SW 1271 (cell line): Measurements from ENCODE around the gene NCBP1.
"Not testable (repeated sequence)": the region's sequence is repeated elsewhere in the genome, so short reads cannot be mapped to it uniquely, and the experiment has no call there.

ENCODE experiments used
- DNase-seq, 2 experiments: peaks; one replicate each; lab custom pipeline; 2025; lab: John Stamatoyannopoulos, UW

The NCBP1 gene

DNA sequence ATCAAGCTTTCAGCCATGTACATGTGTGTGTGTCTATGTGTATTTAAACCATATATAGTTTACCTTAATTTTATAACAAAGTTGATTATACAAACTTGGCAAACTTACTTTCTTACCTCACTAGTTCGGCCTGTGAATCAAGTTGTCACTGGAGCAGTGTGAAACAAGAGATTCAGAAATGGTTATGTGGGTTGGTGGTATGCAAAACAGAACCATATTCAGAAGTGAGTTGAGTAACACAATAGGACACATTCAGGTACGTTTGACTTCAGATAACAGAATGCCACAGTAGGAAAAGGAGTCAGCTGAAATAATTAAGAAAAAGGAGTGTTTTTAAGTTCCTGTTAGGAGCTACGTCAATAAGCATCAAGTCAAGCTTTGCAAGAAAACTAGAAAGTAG is 42.0 kb downstream of the NCBP1 start:
- DNase-seq = no peak

DNA sequence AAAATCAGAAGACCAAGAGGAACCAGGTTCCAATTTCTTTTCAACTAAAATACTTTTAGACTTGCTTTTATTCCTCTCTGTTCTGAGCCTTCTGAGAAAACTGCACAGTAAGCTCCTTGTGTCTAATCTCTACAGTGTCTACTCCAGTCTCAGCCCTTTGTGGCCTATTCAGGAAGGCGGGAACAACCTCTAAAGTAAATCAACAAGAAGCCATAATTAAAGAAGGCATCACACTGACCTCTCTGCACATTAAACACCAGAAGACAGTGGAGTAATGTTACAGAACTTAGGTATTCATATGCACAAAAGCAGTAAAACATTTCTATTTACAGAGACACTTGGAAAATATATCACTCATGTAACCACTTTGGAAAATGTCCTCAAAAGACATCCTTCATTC is 48.6 kb downstream of the NCBP1 start:
- no peak for DNase-seq

DNA sequence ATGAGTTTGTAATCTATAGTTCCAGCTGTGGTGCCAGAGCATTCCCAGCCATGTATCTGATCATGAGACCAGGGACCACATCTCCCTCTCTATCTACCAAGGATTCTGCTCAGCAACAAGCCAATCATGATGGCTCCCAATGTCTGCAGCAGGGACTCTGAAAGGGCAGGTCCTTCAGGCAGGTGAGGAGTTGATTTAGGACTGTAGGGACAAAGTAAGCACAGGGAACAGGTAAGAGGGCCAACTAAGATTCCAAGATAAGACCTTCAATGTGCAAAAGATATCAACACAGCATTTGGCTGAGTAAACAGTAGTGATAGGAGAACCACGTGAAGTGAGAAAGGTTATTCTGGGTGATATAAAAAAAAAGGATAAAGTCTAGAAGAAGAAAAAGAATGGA is 55.0 kb downstream of the NCBP1 start:
- no peak for DNase-seq

DNA sequence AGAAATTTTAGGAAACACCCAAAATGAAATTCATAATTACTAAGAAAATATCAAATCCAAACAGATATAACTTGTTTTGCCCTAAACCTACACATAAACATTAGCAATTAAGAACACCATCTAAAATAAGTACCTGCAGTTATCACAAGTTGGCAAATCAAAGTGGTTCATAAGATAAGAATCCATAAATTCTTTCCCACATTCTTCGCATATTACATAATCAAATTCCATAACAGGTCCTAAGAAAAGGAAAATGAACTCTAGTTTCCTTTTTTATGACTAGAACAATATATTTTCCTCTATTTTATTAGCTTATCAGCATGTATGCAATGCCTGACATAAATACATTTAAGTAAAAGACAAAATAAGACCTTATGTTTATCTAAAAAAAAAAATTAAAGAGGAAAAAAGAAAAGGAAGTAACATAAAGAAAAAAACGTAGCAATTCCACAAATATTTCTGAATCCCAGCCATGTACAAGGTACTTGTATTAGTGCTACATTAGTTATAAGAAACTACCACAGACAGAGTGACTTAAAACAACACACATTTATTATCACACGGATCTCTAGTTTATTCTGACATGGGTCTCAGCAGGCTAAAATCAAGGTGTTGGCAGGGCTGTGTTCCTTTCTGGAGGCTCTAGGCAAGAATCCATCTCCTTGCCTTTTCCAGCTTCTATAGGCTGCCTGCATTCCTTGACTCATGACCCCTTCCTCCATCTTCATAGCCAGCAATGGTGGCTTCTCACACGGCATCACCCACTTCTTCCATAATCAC is 56.0 kb downstream of the NCBP1 start:
- DNase-seq = peak; percentile 34 to 75

DNA sequence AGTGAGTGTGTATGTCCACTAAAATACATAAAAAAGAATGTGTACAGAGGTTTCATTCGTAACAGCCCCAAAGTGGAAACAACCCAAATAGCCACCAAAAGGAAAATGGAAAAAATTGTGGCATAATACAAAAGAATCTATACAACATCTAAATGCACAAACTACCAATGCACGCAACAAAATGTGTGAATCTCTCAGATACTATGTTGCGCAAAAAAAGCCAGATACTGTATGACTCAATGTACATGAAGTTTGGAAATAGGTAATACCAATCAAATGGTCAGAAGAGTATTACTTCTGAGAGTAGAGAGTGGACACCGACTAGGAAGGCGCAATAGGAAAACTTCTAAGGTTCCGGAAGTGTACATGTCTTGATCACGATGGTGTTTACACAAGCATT is 61.1 kb downstream of the NCBP1 start:
- DNase-seq = no peak

DNA sequence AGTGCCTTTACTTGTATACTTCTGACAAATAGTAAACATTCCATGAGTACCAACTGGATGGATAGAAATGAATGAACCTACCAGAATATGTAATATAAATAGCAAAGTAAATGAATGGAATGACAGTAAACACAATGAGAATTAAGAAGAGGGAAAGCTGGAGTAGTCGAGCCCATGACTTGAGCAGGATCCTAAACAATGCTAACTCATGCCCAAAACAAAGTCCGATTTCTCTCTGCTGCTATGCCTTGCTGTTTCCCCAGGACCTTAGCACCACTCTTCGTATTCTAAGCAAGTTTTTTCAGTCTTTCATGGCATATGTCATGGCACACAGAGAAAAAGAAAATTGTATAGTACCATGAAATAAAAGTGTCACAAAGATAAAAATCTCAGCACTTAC is 61.8 kb downstream of the NCBP1 start:
- DNase-seq = no peak

DNA sequence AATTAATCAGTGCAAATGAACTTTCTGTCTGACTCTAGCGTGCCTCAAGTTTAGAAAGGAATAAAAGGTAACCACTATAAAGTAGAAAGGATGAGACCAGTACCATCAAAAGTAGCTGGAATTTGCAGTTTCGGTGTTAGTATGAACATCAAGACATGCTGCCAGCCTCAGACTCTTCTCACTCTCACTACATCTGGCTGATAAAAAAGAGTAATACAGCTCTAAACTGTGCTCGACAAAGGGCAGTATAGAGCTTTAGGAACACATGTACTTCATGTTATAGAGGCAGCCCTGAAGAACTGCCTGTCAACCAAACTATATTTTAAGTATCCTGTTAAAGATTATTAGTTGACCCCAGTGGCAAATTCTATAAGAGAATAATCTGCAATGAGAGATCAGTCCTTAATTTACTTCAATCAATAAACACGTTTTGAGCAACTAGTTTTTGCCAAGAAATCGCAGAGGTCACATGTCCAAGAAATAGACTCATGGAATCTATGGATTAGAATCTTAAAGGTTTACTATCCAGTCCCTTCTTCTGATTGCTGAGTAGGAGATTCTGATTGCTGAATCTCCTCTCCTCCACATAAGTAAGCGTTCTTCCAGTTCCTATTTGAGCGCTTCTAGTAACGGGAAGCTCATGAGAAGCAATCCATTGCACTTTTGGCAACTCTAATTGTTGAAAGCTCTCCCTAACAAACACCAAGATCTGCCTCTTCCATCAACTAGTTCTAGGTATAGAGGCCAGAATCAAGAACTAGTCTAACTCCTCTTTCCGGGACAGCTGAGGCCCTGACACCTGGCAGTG is 62.6 kb downstream of the NCBP1 start:
- peak in 1 of 2 experiments; percentile 43 for DNase-seq

DNA sequence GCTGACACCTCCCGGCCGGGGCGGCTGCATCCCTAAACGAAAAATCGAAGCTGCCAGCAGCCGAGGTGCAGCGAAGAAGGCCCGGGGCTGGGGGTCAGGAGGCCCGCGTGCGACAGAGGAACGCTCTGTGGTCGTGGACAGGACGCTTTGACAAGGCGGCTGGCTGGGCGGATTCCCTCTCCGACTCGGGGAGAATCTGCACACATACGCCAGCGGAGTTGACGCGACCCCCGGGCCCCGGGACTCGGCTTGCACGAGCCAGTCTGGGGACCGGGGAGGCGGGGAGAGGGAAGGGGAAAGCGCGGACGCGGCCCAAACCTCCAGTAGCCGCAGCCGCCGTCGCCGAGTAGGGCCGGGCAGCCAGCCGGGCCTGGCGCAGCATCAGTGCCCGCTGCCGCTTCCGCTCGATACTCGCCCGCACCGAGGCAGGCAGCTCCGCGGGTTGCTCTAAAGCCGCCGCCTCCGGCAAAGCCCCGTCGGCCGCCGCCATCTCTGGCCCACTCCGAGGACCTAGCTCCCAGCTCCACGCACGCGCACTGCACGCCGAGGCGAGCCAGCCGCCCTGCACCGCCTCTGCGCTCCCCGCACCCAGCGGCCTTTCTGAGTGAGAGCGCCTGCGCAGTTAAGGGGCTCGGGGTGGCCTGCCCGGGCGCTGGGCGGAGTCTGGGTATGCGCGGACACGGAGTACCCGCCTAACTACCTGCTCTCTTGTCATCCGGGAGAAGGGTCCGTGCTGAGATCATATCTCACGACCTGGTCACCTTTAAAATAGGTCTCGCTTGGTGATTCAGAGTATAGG is 63.4 kb downstream of the NCBP1 start, which contains the start of gene XPA:
TSS of gene XPA (minus strand) at position 538 of the 799 bp plus-strand sequence. CDS start at position 490, 48 bp downstream.
- peak; percentile 88 to 96 for DNase-seq

DNA sequence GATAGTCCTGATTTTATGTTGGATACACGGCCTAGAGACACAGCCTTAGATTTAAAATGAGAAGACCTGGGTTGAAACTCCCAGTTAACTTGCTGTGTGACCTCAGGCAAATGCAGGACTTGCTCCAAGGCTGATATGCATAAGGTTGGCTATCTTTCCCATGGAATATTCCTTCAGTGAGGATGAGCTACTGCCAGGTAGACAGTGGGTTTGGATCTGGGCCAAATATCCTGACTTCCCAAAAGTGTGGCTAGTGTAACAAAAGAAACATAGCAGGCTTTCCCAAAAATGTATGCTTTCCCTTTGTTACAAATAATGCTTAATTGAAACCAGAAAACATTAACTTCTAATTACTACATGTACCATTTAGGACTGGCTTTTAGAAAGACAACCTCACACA is 64.2 kb downstream of the NCBP1 start:
- DNase-seq = no peak

DNA sequence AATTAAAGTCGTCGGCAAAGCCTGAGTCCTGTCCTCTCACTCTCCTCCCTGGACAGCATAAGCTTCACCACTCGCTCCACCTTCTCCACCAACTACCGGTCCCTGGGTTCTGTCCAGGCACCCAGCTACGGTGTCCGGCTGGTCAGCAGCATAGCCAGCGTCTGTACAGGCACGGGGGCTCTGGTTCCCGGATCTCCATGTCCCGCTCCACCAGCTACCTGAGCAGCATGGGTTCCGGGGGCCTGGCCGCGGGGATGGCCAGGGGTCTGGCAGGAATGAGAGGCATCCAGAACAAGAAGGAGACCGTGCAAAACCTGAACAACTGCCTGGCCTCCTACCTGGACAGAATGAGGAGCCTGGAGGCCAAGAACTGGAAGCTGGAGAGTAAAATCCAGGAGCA is 65.2 kb downstream of the NCBP1 start:
- no peak for DNase-seq

DNA sequence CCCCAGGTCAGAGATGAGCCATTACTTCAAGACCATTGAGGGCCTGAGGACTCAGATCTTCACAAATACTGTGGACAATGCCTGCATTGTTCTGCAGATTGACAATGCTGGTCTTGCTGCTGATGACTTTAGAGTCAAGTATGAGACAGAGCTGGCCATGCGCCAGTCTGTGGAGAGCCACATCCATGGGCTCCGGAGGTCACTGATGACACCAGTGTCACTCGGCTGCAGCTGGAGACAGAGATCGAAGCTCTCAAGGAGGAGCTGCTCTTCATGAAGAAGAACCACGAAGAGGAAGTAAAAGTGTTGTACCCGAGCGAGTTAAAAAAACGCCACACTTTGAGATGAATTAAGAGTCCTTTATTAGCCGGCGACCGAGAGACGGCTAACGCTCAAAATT is 65.7 kb downstream of the NCBP1 start:
- not testable (repeated sequence) for DNase-seq

DNA sequence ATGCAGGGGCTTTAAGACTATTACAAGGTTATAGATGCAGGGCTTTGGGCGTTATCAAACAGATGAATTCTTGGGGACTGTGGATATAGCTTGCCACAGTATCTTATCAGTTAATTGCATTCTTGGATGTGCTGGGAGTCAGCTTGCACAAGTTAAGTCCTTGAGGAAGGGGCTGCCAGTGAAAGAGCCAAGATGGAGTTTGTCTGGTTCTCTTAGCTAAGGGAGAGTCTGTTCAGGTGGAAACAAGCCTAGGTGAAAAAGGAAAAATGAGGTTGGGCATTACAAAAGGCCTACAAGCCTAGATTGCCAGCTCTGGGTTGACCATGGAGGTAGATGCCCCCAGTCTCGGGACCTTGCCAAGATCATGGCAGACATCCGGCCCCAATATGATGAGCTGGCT is 66.2 kb downstream of the NCBP1 start:
- not testable (repeated sequence) for DNase-seq

DNA sequence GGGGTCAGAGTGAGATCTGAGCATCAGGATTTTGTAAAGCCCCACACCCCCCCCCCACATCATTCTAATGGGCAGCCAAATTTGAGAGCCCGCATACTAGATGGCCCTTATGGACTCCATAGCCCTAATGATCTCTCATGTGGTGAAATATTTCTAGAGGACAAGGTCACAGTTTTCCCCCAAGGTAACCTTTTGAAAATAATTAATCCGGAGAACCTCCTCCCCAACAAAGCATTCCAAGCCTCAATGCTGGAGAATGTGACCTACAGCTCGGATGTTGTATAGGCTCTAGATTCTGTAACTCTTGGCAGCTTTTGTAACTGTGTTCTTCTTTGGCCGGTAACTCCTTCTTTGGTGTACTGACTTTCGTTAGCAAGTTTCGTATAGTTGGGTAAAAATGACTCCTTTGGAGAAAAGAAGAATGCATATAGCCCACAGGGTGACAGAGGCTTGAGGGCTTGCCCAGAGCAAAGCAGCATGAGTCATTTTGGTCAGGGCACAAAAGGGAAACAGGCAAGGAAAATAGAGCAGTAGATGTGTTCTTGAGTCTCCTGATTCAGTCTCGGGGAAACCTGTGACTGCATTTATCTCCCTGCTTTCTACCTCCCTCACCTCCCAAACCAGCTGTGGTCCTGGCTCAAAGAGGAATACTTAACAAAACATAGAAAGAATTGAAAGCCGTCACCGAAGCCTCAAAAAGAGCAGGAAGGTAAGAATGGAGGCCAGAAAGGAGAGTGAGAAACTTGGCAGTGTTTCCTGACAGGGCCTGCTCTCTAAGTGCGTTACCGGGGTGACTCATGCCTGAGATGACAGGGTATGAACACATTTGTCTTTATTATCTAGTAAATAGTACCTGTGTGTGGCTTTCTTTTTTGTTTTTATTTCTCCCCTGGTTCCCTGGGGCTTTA is 70.1 kb downstream of the NCBP1 start:
- peak; percentile 35 to 64 for DNase-seq

DNA sequence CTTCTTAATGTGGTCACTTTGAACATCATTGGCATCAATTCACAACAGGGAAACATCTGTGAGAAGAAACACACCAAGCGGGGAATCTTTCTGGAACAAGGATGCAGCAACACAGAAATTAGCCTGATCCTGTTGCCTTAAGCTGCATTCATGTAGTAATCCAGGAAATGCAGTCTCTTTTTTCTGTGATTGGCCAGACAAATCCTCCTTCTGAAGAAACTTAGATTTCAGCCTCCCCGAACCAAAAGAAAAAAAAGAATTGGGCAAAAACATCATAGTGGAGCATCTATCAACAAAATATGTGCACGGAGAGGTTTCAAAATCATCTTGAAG is 70.7 kb downstream of the NCBP1 start:
- no peak for DNase-seq

DNA sequence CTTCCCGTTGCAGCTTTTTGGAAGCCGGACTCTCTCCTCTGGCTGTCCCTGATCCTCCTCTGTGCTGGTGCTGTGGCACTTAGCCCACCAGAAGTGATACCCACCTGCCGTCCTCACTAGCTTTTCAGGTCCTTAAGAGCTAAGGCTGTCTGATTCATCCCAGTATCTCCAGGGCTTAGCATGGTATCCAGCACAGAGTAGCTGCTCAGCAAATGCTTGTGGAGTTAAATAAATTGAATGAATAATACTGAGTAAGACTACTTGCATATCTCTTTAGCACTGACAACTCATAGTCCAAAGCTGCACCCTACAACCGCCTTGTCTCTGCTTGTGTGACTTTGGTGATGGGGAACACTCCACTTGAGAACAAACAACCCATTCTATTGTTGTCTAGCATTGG is 71.2 kb downstream of the NCBP1 start:
- DNase-seq = no peak

DNA sequence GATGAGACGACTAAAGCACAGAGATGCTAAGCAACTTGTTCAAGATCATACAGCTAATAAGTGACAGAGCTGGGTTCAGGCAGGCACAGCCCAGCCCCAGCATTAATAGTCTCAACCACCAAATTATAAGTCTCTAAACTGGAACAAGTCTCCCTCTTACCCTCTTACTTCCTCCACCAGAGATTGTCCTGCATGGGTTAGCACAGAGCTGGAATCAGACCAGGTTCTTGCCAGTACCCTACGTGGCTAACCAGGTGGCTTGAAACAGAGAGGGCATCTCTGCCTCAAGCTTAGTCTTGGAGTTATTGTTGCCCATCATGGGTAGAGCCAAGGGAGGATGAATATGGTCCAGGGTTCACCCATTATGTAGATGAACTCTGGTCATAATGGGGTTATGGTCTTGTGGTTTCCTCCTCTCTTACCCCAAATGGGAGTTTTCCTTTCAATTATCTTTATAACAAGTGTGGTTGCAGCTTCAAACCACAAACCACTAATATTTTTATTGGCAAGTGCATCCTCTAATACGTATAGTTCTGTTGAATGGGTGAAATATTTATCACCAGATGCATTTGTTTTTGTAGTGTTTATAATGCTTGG is 71.8 kb downstream of the NCBP1 start:
- no peak for DNase-seq

DNA sequence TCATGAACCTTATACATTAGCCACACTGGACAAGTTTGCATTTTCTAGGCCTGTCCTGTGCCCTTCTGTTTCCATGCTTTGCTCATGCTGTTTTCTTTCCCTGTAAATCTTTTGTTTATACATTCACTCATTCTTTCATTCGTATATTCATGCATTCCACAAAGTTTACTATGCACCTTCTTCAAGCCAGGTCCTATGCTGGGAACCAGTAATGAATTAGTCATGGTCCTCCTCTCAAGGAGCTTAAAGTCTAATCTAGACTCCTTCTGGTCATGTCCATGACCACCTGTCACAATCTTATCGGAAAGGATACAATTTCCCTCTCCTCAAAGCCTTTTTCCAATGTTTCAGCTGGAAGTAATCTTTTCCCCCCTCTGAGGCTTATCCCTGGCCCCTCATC is 72.6 kb downstream of the NCBP1 start:
- DNase-seq = no peak

DNA sequence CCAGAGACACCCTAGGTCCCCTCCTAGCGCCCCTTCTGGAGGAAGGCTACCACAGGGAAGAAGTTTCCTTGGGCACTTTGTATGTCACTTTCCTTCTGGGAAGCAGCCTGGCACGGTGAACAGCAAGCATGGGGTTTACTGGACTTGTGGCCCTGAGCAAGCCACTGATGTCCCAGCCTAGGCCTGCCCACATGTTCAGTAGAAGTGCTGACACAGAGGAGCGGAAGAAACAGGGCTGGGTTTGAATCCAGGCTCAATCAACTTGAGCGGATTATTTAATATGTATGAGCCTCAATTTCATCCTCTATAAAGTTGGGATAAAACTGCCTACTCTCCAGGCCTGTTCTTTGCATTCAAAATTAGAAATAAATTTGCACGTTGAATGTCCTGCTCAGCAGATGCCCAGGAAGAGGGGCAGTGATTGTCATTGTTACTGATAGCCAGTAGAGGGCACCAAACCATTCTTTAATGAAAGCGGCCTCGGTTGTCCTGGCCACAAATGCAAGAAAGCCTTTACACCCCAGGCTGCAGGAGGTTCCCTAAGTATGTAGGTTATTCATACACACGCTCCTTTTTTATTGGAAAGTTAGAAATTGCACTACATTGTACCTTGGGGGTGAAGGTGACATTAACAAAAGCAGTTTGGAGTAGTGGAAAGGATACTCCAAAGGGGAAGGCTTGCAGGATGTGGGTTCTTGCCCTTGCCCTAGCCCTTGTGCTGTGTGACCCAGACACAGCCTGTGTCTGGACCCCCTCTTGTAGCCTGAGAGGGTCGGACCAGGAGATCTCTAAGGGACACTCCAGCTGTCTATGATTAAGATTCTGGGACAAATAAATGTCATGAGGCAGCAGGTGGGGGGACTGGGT is 77.0 kb downstream of the NCBP1 start:
- DNase-seq = peak; percentile 31 to 71

DNA sequence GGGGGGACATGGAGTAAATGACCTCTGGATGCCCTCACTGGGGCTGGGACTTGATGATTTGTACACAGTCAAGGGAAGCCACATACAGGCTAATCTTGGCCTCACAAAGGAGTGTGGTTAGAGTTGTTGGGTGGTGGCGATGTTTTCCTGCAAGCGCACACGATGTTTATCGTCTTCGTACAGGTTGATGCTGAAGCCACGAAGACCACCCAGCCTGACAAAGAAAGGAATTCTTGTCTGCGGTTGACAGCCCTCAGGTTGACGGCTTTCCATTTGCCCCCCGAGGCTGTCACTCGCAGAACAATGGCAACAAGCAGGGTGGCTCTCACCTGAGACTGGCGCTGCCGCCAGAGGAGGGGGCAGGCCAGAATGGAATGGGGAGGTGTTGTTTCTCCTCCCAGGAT is 77.6 kb downstream of the NCBP1 start:
- no peak for DNase-seq

DNA sequence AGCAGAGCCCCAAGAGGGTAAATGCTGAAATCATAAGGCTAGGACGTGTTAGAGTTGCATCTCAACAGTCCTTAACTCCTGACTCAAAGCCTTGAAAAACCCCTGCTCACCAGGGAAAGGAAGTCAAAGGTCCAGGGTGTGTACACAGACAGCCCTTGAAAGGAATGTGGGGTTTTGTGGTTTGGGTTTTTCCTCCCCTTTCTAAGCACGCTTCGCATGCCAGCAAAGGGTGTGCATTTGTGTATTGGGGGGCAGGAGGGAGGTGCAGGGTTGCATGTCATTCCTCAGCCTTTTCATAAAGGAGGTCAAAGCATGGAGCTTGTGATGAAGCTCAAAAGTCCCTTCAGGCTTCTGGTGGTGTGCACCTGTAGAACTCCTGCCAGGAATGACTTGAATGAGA is 80.8 kb downstream of the NCBP1 start:
- peak in 1 of 2 experiments; percentile 32 for DNase-seq
